ENCODE data around the gene SHOC2. TPM values are rescaled to one million over a fixed set of nuclear protein-coding genes. Genes with fewer than 3 reads are reported as not detected.
A peak's percentile ranks its signal among the peaks of the same experiment; 100 is the strongest.

SHOC2 gene
- 17.5 and 19.3 TPM in 2 replicates for total RNA-seq (2014; rRNA removed; shearing (Covaris generic))

- peak; percentile 87 for DNase-seq
- Histone ChIP-seq H3K36me3 (replicated peaks; ENCODE audit: control insufficient read depth, insufficient read depth, low read length) (peaks cover 2% of the 10 kb centered on the region; the same call in 1 of the 2 replicates), H3K4me3 (ENCODE audit: insufficient read depth, low read depth, low read length) (peak within 1 kb of the TSS; percentile 81), H3K27me3 (ENCODE audit: control insufficient read depth, insufficient read depth, low read length) (no peaks in the 10 kb centered on the region)
Observed at GRCh38 chr10:110919349-110919931, at the start of gene SHOC2. SHOC2 (plus strand) TSS chr10:110919604; CDS start chr10:110964359, 44,755 bp downstream.

DNA sequence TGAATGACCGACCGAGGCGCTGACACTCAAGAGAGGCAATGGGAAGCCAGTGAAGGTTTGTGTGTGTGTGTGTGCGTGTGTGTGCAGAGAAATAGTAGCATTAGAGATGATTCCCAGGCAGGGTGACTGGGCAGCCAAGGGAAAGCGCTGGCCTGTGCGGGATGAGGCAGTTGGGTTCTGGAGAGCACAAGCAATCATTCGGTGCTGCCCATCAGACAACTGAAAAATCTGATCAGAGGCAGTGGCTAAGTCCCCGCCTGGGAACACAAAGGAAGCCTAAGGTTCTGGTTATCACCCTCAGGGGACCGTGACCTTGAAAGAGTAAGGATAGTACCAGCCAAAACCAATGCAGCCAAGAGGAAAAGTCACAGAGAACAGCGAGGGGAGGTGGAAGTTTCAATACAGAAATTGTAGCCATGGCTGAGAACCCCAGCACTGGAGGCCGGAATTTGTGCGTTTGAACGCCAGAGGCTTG is 48.5 kb upstream of the SHOC2 start:
- Histone ChIP-seq H3K27me3 (ENCODE audit: control insufficient read depth, insufficient read depth, low read length) (no peaks in the 10 kb centered on the region), H3K36me3 (replicated peaks; ENCODE audit: control insufficient read depth, insufficient read depth, low read length) (no peaks in the 10 kb centered on the region), H3K4me3 (ENCODE audit: insufficient read depth, low read depth, low read length) (no peak overlapping the region; the same call in 1 of the 2 replicates)
- DNase-seq, result no peak

- Histone ChIP-seq H3K36me3 (replicated peaks; ENCODE audit: control insufficient read depth, insufficient read depth, low read length) (no peaks in the 10 kb centered on the region), H3K27me3 (ENCODE audit: control insufficient read depth, insufficient read depth, low read length) (no peaks in the 10 kb centered on the region), H3K4me3 (ENCODE audit: insufficient read depth, low read depth, low read length) (peak within 1 kb of the TSS; percentile 66)
- peak; percentile 94 for DNase-seq
Observed at GRCh38 chr10:110871298-110872084, 47.9 kb upstream of the SHOC2 start, which contains the start of gene PDCD4. PDCD4 (plus strand) TSS chr10:110871928; CDS start chr10:110876028, 4,100 bp downstream.

- DNase-seq, result peak; percentile 81
- H3K36me3 ChIP-seq (replicated peaks; ENCODE audit: control insufficient read depth, insufficient read depth, low read length), result no peaks in the 10 kb centered on the region
- H3K27me3 ChIP-seq (ENCODE audit: control insufficient read depth, insufficient read depth, low read length), result no peaks in the 10 kb centered on the region
- peak overlapping the region; percentile 66 for H3K4me3 ChIP-seq (ENCODE audit: insufficient read depth, low read depth, low read length)
Observed at GRCh38 chr10:110872145-110872983, 47.0 kb upstream of the SHOC2 start.

DNA sequence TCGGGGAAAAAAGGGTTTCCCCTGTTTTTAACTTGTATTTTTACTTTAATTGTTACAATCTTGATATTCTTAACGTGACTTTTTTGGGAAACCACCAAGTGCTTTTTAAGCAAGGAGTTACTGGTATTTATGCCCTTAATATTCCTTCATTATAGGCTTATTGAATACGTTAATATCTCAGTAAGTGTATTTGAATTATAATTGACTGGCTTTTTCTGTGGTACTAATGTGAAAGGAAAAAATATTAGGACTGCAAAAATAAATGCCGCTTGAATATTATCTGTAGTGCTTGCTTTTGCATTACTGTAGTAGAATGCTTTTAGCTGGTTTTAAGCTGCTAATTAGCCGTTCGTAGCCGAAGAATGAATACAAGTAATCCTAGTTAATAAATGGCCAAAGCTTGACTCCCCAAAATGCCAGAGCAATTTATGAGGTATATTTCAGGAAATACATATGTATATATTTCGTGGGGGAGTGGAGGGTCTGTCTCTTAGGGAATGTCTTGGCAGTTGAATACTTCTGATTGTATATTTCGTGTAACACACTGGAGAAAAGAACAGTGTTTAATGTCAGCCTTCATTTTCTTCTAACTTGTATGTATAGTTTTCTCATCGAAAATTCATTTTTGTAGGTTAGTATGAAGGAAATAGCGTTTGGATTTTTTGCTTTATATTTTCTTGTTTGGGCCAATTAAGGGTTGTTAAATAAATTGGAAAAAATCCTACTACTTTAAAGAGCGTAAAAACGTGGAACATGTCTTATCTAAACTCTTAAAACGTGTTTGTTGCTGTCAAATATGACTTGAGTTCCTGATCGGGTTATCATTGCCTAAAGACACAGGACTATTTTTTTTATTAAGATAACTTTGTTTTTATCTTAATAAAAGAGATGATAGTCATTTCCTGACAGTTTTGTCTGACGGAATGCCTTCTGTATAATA is 46.1 kb upstream of the SHOC2 start:
- Histone ChIP-seq H3K27me3 (ENCODE audit: control insufficient read depth, insufficient read depth, low read length) (no peaks in the 10 kb centered on the region), H3K36me3 (replicated peaks; ENCODE audit: control insufficient read depth, insufficient read depth, low read length) (no peaks in the 10 kb centered on the region), H3K4me3 (ENCODE audit: insufficient read depth, low read depth, low read length) (peak overlapping the region; percentile 66)
- DNase-seq, result no peak

DNA sequence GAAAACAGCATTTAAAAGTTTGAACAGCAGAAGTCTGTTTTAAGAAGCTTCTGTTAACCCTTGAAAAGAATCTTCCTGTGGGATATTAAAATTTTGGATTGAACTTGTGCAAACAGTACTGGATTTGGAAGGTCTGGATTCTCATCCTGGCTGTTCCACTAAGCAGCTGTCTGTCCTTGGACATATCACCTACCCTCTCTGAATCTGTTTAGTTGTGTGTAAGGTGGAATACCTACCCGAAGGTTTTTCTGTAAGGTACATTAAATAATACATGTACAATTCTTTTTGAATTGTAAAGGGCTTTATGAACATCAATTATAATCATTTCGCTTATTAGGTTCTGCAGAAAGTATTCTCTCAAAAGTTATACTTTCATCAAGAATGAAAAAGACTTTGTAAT is 45.5 kb upstream of the SHOC2 start:
- Histone ChIP-seq H3K27me3 (ENCODE audit: control insufficient read depth, insufficient read depth, low read length) (no peaks in the 10 kb centered on the region), H3K4me3 (ENCODE audit: insufficient read depth, low read depth, low read length) (no peak overlapping the region), H3K36me3 (replicated peaks; ENCODE audit: control insufficient read depth, insufficient read depth, low read length) (no peaks in the 10 kb centered on the region)
- DNase-seq, result no peak

DNA sequence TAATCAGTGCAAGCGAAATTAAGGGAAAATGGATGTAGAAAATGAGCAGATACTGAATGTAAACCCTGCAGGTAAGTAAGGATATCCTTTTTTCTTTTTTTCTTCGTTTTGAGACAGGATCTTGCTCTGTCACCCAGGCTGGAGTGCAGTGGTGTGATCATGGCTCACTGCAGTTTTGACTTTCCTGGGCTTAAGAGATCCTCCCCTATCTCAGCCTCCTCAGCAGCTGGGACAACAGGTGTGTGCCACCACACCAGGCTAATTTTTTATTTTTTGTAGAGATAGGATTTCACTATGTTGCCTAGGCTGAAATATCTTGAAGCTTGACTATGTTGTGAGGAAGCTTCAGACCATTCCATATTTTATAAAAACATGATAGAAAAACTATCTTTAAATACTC is 43.4 kb upstream of the SHOC2 start:
- no peaks in the 10 kb centered on the region for H3K27me3 ChIP-seq (ENCODE audit: control insufficient read depth, insufficient read depth, low read length)
- DNase-seq, result no peak
- no peaks in the 10 kb centered on the region for H3K36me3 ChIP-seq (replicated peaks; ENCODE audit: control insufficient read depth, insufficient read depth, low read length)
- H3K4me3 ChIP-seq (ENCODE audit: insufficient read depth, low read depth, low read length), result no peak overlapping the region

DNA sequence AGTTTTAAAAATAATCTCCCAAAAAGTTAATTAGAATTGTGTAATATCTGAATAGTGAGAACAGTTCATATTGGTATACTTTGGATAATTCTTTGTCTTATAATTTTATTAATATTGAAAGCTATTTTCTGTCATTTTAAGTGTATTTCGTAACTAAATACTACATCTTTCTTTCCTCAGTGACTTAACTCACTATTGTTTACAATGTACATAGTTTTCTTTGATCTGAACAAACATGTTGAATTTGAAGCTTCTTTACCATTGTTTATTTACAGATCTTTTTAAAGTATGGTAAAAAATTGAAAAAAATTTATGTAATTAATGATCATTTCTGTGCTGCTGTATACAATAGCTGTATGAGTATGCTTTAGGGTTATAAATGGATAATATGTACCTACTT is 42.6 kb upstream of the SHOC2 start:
- no peaks in the 10 kb centered on the region for H3K36me3 ChIP-seq (replicated peaks; ENCODE audit: control insufficient read depth, insufficient read depth, low read length)
- DNase-seq, result no peak
- H3K4me3 ChIP-seq (ENCODE audit: insufficient read depth, low read depth, low read length), result no peak overlapping the region
- no peaks in the 10 kb centered on the region for H3K27me3 ChIP-seq (ENCODE audit: control insufficient read depth, insufficient read depth, low read length)

GRCh38 chr10:110880012-110880411 is 39.4 kb upstream of the SHOC2 start:
- Histone ChIP-seq H3K4me3 (ENCODE audit: insufficient read depth, low read depth, low read length) (no peak overlapping the region), H3K27me3 (ENCODE audit: control insufficient read depth, insufficient read depth, low read length) (no peaks in the 10 kb centered on the region), H3K36me3 (replicated peaks; ENCODE audit: control insufficient read depth, insufficient read depth, low read length) (no peaks in the 10 kb centered on the region)
- DNase-seq, result no peak

DNA sequence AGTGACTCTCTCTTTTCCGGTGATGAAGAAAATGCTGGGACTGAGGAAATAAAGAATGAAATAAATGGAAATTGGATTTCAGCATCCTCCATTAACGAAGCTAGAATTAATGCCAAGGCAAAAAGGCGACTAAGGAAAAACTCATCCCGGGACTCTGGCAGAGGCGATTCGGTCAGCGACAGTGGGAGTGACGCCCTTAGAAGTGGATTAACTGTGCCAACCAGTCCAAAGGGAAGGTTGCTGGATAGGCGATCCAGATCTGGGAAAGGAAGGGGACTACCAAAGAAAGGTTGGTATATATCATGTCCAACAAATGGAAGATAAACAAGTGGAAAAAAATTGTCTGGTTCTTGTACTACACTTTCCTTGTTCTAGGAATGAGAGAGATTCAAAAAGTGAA is 38.2 kb upstream of the SHOC2 start:
- no peak for DNase-seq
- no peaks in the 10 kb centered on the region for H3K36me3 ChIP-seq (replicated peaks; ENCODE audit: control insufficient read depth, insufficient read depth, low read length)
- no peak overlapping the region for H3K4me3 ChIP-seq (ENCODE audit: insufficient read depth, low read depth, low read length)
- H3K27me3 ChIP-seq (ENCODE audit: control insufficient read depth, insufficient read depth, low read length), result no peaks in the 10 kb centered on the region

DNA sequence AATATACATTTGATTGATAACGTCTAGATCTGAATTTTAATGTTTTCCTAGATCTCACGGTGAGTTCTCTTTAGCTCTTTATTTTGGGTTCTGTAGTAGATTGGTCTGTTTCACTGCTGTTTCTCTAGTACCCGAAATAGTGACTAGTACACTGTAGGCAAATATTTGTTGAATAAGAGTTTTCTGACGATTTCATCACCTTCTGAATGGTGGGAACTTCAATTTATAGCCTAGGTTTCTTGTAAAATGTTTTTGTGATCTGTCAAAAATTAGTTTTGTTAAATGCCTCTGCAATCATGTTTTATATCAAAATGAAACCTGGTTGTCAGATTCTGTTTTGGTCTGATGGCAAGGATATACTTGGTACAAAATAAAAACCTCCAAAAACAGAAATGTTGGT is 37.5 kb upstream of the SHOC2 start:
- Histone ChIP-seq H3K36me3 (replicated peaks; ENCODE audit: control insufficient read depth, insufficient read depth, low read length) (no peaks in the 10 kb centered on the region), H3K27me3 (ENCODE audit: control insufficient read depth, insufficient read depth, low read length) (no peaks in the 10 kb centered on the region), H3K4me3 (ENCODE audit: insufficient read depth, low read depth, low read length) (no peak overlapping the region)
- DNase-seq, result no peak

GRCh38 chr10:110883924-110884323 is 35.5 kb upstream of the SHOC2 start:
- no peaks in the 10 kb centered on the region for H3K27me3 ChIP-seq (ENCODE audit: control insufficient read depth, insufficient read depth, low read length)
- no peak for DNase-seq
- H3K36me3 ChIP-seq (replicated peaks; ENCODE audit: control insufficient read depth, insufficient read depth, low read length), result no peaks in the 10 kb centered on the region
- H3K4me3 ChIP-seq (ENCODE audit: insufficient read depth, low read depth, low read length), result no peak overlapping the region

GRCh38 chr10:110885932-110886674 is 33.3 kb upstream of the SHOC2 start:
- Histone ChIP-seq H3K4me3 (ENCODE audit: insufficient read depth, low read depth, low read length) (no peak overlapping the region), H3K36me3 (replicated peaks; ENCODE audit: control insufficient read depth, insufficient read depth, low read length) (no peaks in the 10 kb centered on the region), H3K27me3 (ENCODE audit: control insufficient read depth, insufficient read depth, low read length) (no peaks in the 10 kb centered on the region)
- DNase-seq, result no peak
